Measurements from ENCODE around the gene SCYL1.

The SCYL1 gene

DNA sequence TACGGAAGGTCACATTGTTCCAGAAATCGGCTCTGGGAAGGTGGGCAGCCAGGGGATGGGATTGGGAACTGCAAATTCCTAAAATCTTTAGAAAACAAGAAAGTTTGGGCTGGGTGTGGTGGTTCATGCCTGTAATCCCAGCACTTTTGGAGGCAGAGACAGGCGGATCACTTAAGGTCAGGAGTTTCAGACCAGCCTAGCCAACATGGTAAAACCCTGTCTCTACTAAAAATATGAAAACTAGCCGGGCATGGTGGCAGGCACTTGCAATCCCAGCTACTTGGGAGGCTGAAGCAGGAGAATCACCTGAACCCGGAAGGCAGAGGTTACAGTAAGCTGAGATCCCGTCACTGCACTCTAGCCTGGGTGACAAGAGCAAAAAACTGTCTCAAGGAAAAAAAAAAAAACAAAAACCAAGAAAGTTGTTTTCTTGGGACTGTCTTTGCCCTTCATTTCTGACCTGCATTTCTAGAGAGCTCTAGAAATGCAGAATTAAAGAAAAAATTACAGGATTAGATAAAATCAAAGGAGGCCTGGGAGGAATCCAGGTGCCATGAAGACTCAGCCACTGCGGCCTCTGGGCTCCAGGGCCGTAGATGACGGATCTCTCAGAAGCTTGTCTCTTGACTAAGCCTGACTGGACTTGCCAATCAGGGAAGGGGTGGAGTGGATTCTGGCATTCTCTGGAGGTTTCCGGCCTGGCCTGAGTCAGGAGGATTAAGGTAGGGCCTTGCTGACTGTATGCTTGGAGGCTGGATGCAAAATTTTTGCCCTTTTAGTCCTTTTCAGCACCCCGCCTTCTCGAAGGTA lies 31.3 kb upstream of the SCYL1 start:
- DNase-seq (ENCODE audit: low read depth): no peak

- DNase-seq (ENCODE audit: low read depth): no peak
Measured at GRCh38 chr11:65496304-65497140, 28.4 kb upstream of the SCYL1 start.

DNA sequence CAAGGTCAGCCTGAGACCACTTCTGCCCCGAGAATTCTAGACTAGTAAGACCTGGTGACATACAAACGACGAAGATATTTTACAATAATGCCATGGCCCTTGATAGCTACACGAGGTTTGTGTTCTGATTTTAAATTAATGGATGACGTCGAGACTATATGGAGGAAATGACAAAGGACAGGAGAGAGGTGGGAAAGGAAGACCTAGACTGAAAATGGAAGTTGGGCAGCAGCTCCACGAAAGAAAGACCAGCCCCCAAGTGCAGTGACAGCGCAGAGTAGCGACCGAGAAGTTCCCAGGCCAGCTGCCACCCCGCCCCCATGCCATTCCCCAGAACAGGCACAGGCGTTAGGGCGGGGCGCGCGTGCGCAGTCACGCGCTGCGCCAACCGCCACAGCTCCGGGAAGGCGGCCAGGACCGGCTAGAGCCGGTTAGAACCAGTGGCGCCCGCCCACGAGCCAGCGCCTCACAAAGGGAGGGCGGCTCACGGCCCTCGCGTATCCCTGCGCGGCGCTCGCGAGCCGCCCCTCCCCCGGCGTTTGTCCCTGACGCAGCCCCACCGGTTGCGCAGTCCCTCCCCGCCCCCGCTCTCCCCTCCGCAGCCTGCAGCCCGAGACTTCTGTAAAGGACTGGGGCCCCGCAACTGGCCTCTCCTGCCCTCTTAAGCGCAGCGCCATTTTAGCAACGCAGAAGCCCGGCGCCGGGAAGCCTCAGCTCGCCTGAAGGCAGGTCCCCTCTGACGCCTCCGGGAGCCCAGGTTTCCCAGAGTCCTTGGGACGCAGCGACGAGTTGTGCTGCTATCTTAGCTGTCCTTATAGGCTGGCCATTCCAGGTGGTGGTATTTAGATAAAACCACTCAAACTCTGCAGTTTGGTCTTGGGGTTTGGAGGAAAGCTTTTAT lies 27.5 kb upstream of the SCYL1 start:
- DNase-seq (ENCODE audit: low read depth): peak; percentile 97

- DNase-seq (ENCODE audit: low read depth): peak; percentile 46
Measured at GRCh38 chr11:65498042-65498726, 26.7 kb upstream of the SCYL1 start.

DNA sequence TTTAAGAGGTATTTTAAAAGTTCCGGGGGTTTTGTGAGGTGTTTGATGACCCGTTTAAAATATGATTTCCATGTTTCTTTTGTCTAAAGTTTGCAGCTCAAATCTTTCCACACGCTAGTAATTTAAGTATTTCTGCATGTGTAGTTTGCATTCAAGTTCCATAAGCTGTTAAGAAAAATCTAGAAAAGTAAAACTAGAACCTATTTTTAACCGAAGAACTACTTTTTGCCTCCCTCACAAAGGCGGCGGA lies 26.2 kb upstream of the SCYL1 start:
- no peak for DNase-seq (ENCODE audit: low read depth)

- peak; percentile 91 for DNase-seq (ENCODE audit: low read depth)
Measured at GRCh38 chr11:65498977-65499712, 25.7 kb upstream of the SCYL1 start, which contains the start of gene MALAT1. TSS of gene MALAT1 (plus strand) at chr11:65499045.

DNA sequence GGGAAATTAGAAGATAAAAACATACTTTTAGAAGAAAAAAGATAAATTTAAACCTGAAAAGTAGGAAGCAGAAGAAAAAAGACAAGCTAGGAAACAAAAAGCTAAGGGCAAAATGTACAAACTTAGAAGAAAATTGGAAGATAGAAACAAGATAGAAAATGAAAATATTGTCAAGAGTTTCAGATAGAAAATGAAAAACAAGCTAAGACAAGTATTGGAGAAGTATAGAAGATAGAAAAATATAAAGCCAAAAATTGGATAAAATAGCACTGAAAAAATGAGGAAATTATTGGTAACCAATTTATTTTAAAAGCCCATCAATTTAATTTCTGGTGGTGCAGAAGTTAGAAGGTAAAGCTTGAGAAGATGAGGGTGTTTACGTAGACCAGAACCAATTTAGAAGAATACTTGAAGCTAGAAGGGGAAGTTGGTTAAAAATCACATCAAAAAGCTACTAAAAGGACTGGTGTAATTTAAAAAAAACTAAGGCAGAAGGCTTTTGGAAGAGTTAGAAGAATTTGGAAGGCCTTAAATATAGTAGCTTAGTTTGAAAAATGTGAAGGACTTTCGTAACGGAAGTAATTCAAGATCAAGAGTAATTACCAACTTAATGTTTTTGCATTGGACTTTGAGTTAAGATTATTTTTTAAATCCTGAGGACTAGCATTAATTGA lies 25.0 kb upstream of the SCYL1 start:
- no peak for DNase-seq (ENCODE audit: low read depth)

- DNase-seq (ENCODE audit: low read depth): no peak
Measured at GRCh38 chr11:65500387-65501185, 24.3 kb upstream of the SCYL1 start.

GRCh38 chr11:65501186-65501471 lies 23.8 kb upstream of the SCYL1 start:
- DNase-seq (ENCODE audit: low read depth): no peak

- DNase-seq (ENCODE audit: low read depth): no peak
Measured at GRCh38 chr11:65501472-65502273, 23.2 kb upstream of the SCYL1 start.

GRCh38 chr11:65502274-65502554 lies 22.7 kb upstream of the SCYL1 start:
- DNase-seq (ENCODE audit: low read depth): no peak

DNA sequence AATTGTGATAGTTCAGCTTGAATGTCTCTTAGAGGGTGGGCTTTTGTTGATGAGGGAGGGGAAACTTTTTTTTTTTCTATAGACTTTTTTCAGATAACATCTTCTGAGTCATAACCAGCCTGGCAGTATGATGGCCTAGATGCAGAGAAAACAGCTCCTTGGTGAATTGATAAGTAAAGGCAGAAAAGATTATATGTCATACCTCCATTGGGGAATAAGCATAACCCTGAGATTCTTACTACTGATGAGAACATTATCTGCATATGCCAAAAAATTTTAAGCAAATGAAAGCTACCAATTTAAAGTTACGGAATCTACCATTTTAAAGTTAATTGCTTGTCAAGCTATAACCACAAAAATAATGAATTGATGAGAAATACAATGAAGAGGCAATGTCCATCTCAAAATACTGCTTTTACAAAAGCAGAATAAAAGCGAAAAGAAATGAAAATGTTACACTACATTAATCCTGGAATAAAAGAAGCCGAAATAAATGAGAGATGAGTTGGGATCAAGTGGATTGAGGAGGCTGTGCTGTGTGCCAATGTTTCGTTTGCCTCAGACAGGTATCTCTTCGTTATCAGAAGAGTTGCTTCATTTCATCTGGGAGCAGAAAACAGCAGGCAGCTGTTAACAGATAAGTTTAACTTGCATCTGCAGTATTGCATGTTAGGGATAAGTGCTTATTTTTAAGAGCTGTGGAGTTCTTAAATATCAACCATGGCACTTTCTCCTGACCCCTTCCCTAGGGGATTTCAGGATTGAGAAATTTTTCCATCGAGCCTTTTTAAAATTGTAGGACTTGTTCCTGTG lies 22.1 kb upstream of the SCYL1 start:
- no peak for DNase-seq (ENCODE audit: low read depth)

- no peak for DNase-seq (ENCODE audit: low read depth)
Measured at GRCh38 chr11:65503368-65503948, 21.4 kb upstream of the SCYL1 start.

DNA sequence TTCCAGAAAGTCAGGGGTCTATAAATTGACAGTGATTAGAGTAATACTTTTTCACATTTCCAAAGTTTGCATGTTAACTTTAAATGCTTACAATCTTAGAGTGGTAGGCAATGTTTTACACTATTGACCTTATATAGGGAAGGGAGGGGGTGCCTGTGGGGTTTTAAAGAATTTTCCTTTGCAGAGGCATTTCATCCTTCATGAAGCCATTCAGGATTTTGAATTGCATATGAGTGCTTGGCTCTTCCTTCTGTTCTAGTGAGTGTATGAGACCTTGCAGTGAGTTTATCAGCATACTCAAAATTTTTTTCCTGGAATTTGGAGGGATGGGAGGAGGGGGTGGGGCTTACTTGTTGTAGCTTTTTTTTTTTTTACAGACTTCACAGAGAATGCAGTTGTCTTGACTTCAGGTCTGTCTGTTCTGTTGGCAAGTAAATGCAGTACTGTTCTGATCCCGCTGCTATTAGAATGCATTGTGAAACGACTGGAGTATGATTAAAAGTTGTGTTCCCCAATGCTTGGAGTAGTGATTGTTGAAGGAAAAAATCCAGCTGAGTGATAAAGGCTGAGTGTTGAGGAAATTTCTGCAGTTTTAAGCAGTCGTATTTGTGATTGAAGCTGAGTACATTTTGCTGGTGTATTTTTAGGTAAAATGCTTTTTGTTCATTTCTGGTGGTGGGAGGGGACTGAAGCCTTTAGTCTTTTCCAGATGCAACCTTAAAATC lies 20.8 kb upstream of the SCYL1 start:
- DNase-seq (ENCODE audit: low read depth): no peak

DNA sequence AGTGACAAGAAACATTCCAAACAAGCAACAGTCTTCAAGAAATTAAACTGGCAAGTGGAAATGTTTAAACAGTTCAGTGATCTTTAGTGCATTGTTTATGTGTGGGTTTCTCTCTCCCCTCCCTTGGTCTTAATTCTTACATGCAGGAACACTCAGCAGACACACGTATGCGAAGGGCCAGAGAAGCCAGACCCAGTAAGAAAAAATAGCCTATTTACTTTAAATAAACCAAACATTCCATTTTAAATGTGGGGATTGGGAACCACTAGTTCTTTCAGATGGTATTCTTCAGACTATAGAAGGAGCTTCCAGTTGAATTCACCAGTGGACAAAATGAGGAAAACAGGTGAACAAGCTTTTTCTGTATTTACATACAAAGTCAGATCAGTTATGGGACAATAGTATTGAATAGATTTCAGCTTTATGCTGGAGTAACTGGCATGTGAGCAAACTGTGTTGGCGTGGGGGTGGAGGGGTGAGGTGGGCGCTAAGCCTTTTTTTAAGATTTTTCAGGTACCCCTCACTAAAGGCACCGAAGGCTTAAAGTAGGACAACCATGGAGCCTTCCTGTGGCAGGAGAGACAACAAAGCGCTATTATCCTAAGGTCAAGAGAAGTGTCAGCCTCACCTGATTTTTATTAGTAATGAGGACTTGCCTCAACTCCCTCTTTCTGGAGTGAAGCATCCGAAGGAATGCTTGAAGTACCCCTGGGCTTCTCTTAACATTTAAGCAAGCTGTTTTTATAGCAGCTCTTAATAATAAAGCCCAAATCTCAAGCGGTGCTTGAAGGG lies 20.0 kb upstream of the SCYL1 start:
- no peak for DNase-seq (ENCODE audit: low read depth)

DNA sequence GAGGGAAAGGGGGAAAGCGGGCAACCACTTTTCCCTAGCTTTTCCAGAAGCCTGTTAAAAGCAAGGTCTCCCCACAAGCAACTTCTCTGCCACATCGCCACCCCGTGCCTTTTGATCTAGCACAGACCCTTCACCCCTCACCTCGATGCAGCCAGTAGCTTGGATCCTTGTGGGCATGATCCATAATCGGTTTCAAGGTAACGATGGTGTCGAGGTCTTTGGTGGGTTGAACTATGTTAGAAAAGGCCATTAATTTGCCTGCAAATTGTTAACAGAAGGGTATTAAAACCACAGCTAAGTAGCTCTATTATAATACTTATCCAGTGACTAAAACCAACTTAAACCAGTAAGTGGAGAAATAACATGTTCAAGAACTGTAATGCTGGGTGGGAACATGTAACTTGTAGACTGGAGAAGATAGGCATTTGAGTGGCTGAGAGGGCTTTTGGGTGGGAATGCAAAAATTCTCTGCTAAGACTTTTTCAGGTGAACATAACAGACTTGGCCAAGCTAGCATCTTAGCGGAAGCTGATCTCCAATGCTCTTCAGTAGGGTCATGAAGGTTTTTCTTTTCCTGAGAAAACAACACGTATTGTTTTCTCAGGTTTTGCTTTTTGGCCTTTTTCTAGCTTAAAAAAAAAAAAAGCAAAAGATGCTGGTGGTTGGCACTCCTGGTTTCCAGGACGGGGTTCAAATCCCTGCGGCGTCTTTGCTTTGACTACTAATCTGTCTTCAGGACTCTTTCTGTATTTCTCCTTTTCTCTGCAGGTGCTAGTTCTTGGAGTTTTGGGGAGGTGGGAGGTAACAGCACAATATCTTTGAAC lies 19.2 kb upstream of the SCYL1 start:
- no peak for DNase-seq (ENCODE audit: low read depth)

All from activated T-cell treated with anti-CD3 and anti-CD28 coated beads for 24 hours (primary cell).